ES-I3 (cell line): ENCODE data around the gene FAM120C.

Experiments
- H3K36me3 ChIP-seq: 2 replicates; pipeline ENCODE4 v1.6.1; 2013; ENCODE audit warnings: mild to moderate bottlenecking, low read length, control low read depth, moderate library complexity; ENCODE audit not compliant: insufficient read depth
- H3K4me1 ChIP-seq: 2 replicates; pipeline ENCODE4 v1.6.1; 2013; ENCODE audit warnings: mild to moderate bottlenecking, control low read depth, low read length; ENCODE audit not compliant: insufficient read depth
- H3K9ac ChIP-seq: 2 replicates; pipeline ENCODE4 v1.6.1; 2013; ENCODE audit warnings: low read depth, mild to moderate bottlenecking, low read length, moderate library complexity
- H3K9me3 ChIP-seq: 2 replicates; pipeline ENCODE4 v1.6.1; 2013; ENCODE audit warnings: mild to moderate bottlenecking, low read length, moderate library complexity; ENCODE audit not compliant: control insufficient read depth, insufficient read depth

FAM120C gene

GRCh38 chrX:54042609-54043021 is 140.4 kb downstream of the FAM120C start:
- H3K9ac ChIP-seq = peak overlapping the region; percentile 35; the same call in 1 of the 2 replicates
- H3K36me3 ChIP-seq = peaks cover 2% of the 10 kb centered on the region; the same call in 1 of the 2 replicates
- no peaks in the 10 kb centered on the region for H3K9me3 ChIP-seq
- H3K4me1 ChIP-seq = no peaks in the 10 kb centered on the region

GRCh38 chrX:54030329-54030728 is 152.7 kb downstream of the FAM120C start:
- 0 out of 2 replicates have a peak, but pooled peaks cover 6% of the 10 kb centered on the region for H3K36me3 ChIP-seq
- no peak overlapping the region for H3K9ac ChIP-seq
- no peaks in the 10 kb centered on the region for H3K9me3 ChIP-seq
- no peaks in the 10 kb centered on the region for H3K4me1 ChIP-seq

- Histone ChIP-seq H3K9ac (no peak overlapping the region), H3K4me1 (no peaks in the 10 kb centered on the region), H3K36me3 (0 out of 2 replicates have a peak, but pooled peaks cover 6% of the 10 kb centered on the region), H3K9me3 (no peaks in the 10 kb centered on the region)
Measured at GRCh38 chrX:54029529-54030143, 153.4 kb downstream of the FAM120C start.

GRCh38 chrX:54024350-54024749 is 158.7 kb downstream of the FAM120C start:
- H3K9me3 ChIP-seq = no peaks in the 10 kb centered on the region
- H3K9ac ChIP-seq = no peak overlapping the region
- no peaks in the 10 kb centered on the region for H3K36me3 ChIP-seq
- H3K4me1 ChIP-seq = no peaks in the 10 kb centered on the region
